Subcutaneous abdominal adipose tissue (tissue), 5 donors: Measurements from ENCODE around the gene ETV6.
A peak's percentile ranks its signal among the peaks of the same experiment; 100 is the strongest.

Experiments
- H3K27ac ChIP-seq: one replicate; pipeline ENCODE4 v1.7.0; 2013; ENCODE audit warnings: low read depth, mild to moderate bottlenecking, inconsistent platforms, low read length, moderate library complexity
- H3K27me3 ChIP-seq, 5 donors: one replicate each; pipeline ENCODE4 v1.7.0; 2013; ENCODE audit warnings: low read length in 5 of 5, inconsistent platforms in 1 of 5; ENCODE audit not compliant: control insufficient read depth in 5 of 5, insufficient read depth in 4 of 5
- H3K36me3 ChIP-seq, 5 donors: one replicate each; pipeline ENCODE4 v1.7.0; 2013; ENCODE audit warnings: low read length in 5 of 5; ENCODE audit not compliant: control insufficient read depth in 5 of 5, insufficient read depth in 5 of 5
- H3K4me1 ChIP-seq, 5 donors: one replicate each; pipeline ENCODE4 v1.7.0; 2013; ENCODE audit warnings: low read length in 5 of 5, mild to moderate bottlenecking in 3 of 5, moderate library complexity in 1 of 5; ENCODE audit not compliant: control insufficient read depth in 5 of 5, insufficient read depth in 5 of 5
- H3K4me3 ChIP-seq, 5 donors: one replicate each; pipeline ENCODE4 v1.7.0; 2013; ENCODE audit warnings: low read length in 5 of 5, low read depth in 1 of 5
- H3K9ac ChIP-seq, 5 donors: one replicate each; pipeline ENCODE4 v1.7.0; 2013; ENCODE audit warnings: low read length in 5 of 5, mild to moderate bottlenecking in 4 of 5, moderate library complexity in 3 of 5
- H3K9me3 ChIP-seq, 5 donors: one replicate each; pipeline ENCODE4 v1.7.0; 2013; ENCODE audit warnings: low read length in 5 of 5; ENCODE audit not compliant: control insufficient read depth in 5 of 5
- donor health status: healthy.
- donor health status: healthy.
- donor health status: healthy.
- donor health status: healthy.
- donor health status: healthy.

Gene ETV6

DNA sequence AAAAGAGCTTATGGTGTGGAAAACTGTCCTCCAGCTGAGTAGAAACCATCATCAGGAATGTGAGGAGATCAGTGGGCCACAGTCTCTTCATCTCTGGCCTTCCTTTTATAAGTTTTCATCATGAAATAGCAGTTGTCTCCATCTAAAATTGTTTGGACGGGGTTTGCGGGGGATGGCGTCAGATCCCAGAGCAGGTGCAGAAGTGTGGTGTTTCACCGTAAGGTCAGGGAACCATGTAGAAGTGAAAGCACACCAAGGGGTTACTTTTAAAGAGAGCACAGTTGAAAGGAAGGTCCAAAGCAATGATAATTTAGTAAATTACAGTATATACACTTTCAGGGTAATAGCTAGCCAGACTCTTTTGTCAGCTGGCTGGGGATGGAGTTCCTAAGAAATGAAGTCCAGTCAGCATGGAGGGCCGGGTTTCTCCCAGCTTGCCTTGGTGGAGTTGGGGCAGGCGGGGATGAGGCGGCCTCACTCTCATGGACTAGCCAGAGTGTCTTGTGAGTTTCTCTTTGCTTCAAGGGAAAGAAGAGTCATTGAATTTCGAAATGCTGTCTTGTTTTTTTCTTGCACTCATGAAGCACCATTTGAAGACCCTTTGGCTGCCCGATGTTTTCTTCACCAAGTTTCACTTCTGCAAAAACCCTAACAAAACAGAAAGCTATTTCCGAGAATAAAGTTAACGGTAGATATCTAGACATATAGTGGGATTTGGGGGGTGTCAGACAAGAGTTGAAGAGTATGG is 100.6 kb downstream of the ETV6 start:
- no peaks in the 10 kb centered on the region for H3K27me3 ChIP-seq
- no peaks in the 10 kb centered on the region for H3K9me3 ChIP-seq
- H3K4me3 ChIP-seq: no peak overlapping the region
- peaks cover 0 to 15% (median 5%) of the 10 kb centered on the region in 5 donors for H3K36me3 ChIP-seq
- H3K27ac ChIP-seq: no peak overlapping the region
- H3K4me1 ChIP-seq: peaks cover 0 to 37% (median 23%) of the 10 kb centered on the region in 5 donors
- H3K9ac ChIP-seq: no peak overlapping the region

- no peak overlapping the region for H3K4me3 ChIP-seq
- H3K9ac ChIP-seq: no peak overlapping the region
- no peaks in the 10 kb centered on the region for H3K9me3 ChIP-seq
- H3K36me3 ChIP-seq: peaks cover 0 to 15% (median 5%) of the 10 kb centered on the region in 5 donors
- H3K27me3 ChIP-seq: no peaks in the 10 kb centered on the region
- H3K4me1 ChIP-seq: peaks cover 0 to 33% (median 24%) of the 10 kb centered on the region in 5 donors
- no peak overlapping the region for H3K27ac ChIP-seq
Measured at GRCh38 chr12:11752403-11753149, 103.1 kb downstream of the ETV6 start.

GRCh38 chr12:11753150-11753499 is 103.7 kb downstream of the ETV6 start:
- no peaks in the 10 kb centered on the region for H3K9me3 ChIP-seq
- H3K36me3 ChIP-seq: peaks cover 0 to 15% (median 5%) of the 10 kb centered on the region in 5 donors
- H3K4me1 ChIP-seq: peaks cover 0 to 38% (median 25%) of the 10 kb centered on the region in 5 donors
- H3K4me3 ChIP-seq: no peak overlapping the region
- no peak overlapping the region for H3K9ac ChIP-seq
- H3K27ac ChIP-seq: no peak overlapping the region
- H3K27me3 ChIP-seq: no peaks in the 10 kb centered on the region

DNA sequence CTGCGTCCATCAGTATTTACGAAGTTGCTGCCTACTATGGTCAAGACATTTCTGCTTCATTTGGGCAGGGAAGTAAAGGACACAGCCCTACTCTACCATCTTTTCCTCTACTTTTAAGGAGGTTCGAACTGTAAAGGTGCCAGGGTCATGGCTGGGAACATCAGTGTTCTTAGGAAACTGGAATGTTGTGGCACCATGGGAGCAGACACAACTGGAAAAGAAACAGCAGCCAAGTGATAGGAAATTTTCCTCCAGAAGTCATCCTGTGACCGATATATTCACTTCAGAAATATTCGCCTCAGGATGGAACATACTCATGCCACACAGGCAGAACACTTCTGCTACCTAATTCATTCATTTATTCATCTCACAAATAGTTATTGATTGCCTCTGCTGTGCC is 104.4 kb downstream of the ETV6 start:
- no peak overlapping the region for H3K4me3 ChIP-seq
- peaks cover 3 to 45% (median 32%) of the 10 kb centered on the region in 5 donors for H3K4me1 ChIP-seq
- H3K27me3 ChIP-seq: no peaks in the 10 kb centered on the region
- H3K36me3 ChIP-seq: peaks cover 0 to 15% (median 5%) of the 10 kb centered on the region in 5 donors
- no peak overlapping the region for H3K9ac ChIP-seq
- no peak overlapping the region for H3K27ac ChIP-seq
- H3K9me3 ChIP-seq: no peaks in the 10 kb centered on the region

- Histone ChIP-seq H3K4me1 (peaks cover 3 to 48% (median 36%) of the 10 kb centered on the region in 5 donors), H3K4me3 (no peak overlapping the region), H3K36me3 (peaks cover 0 to 15% (median 5%) of the 10 kb centered on the region in 5 donors), H3K9ac (no peak overlapping the region), H3K27ac (no peak overlapping the region), H3K27me3 (no peaks in the 10 kb centered on the region), H3K9me3 (no peaks in the 10 kb centered on the region)
Measured at GRCh38 chr12:11754256-11754655, 104.8 kb downstream of the ETV6 start.

DNA sequence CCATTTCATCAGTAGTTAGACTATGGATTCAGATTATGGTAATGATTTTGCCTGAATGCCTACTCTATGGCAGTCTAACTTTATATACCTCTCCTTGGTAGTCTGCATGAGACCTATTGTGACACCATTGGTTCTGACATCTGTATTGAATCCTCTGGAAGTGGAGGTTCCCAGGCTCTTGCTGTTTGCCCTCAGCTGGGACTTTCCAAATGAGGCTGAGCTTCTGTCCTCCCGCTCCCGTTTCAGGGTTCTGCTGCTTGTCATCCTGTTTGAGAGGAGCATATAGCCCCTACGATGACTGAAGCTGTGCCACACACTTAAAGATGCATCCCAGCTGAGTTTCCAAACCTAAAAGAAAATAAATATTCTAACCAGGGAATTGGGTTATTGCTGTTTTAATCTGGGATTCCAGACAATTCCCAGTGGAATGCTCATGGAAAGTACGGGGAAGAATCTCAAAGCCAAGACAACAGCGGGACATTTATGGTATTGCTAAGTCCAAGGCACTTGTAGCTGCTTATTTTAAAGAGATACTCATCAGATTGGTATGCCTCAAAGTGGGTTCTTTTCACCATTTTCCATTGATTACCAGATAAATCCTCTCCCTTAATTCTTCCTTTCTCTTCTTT is 105.9 kb downstream of the ETV6 start:
- Histone ChIP-seq H3K27ac (no peak overlapping the region), H3K9me3 (no peaks in the 10 kb centered on the region), H3K9ac (no peak overlapping the region), H3K27me3 (no peaks in the 10 kb centered on the region), H3K36me3 (peaks cover 0 to 15% (median 5%) of the 10 kb centered on the region in 5 donors), H3K4me3 (no peak overlapping the region), H3K4me1 (peaks cover 3 to 49% (median 30%) of the 10 kb centered on the region in 5 donors)

GRCh38 chr12:11756022-11756421 is 106.5 kb downstream of the ETV6 start:
- Histone ChIP-seq H3K9ac (no peak overlapping the region), H3K27ac (no peak overlapping the region), H3K36me3 (peaks cover 0 to 15% (median 5%) of the 10 kb centered on the region in 5 donors), H3K4me3 (no peak overlapping the region), H3K4me1 (peaks cover 3 to 49% (median 30%) of the 10 kb centered on the region in 5 donors), H3K27me3 (no peaks in the 10 kb centered on the region), H3K9me3 (no peaks in the 10 kb centered on the region)

GRCh38 chr12:11756523-11756922 is 107.0 kb downstream of the ETV6 start:
- Histone ChIP-seq H3K36me3 (peaks cover 0 to 16% (median 5%) of the 10 kb centered on the region in 5 donors), H3K9ac (no peak overlapping the region), H3K9me3 (no peaks in the 10 kb centered on the region), H3K27me3 (no peaks in the 10 kb centered on the region), H3K4me3 (no peak overlapping the region), H3K27ac (no peak overlapping the region), H3K4me1 (peaks cover 3 to 49% (median 32%) of the 10 kb centered on the region in 5 donors)

GRCh38 chr12:11757095-11757494 is 107.6 kb downstream of the ETV6 start:
- Histone ChIP-seq H3K4me3 (no peak overlapping the region), H3K36me3 (peaks cover 0 to 16% (median 5%) of the 10 kb centered on the region in 5 donors), H3K27me3 (no peaks in the 10 kb centered on the region), H3K27ac (no peak overlapping the region), H3K9ac (no peak overlapping the region), H3K4me1 (peaks cover 4 to 54% (median 32%) of the 10 kb centered on the region in 5 donors), H3K9me3 (no peaks in the 10 kb centered on the region)

- H3K4me3 ChIP-seq: no peak overlapping the region
- peaks cover 0 to 16% (median 5%) of the 10 kb centered on the region in 5 donors for H3K36me3 ChIP-seq
- peaks cover 5 to 56% (median 29%) of the 10 kb centered on the region in 5 donors for H3K4me1 ChIP-seq
- no peaks in the 10 kb centered on the region for H3K9me3 ChIP-seq
- H3K9ac ChIP-seq: no peak overlapping the region
- no peaks in the 10 kb centered on the region for H3K27me3 ChIP-seq
- peak overlapping the region; percentile 45 for H3K27ac ChIP-seq
Measured at GRCh38 chr12:11757531-11757930, 108.1 kb downstream of the ETV6 start.
